Occipital lobe (tissue), 2 donors: Measurements from ENCODE around the gene PPP2R5D. TPM values are rescaled to one million over a fixed set of nuclear protein-coding genes. Genes with fewer than 3 reads are reported as not detected.
A peak's percentile ranks its signal among the peaks of the same experiment; 100 is the strongest.
"Not testable (repeated sequence)": the region's sequence is repeated elsewhere in the genome, so short reads cannot be mapped to it uniquely, and the experiment has no call there.

ENCODE experiments used
- DNase-seq: peaks from one replicate; lab custom pipeline; 2025; lab: John Stamatoyannopoulos, UW
- total RNA-seq: library from RNA; depleted of rRNA; stranded (reverse); fragments of >200 nt; gene quantifications from one replicate; pipeline ENCODE4 v1.2.3, GENCODE V29; 2014

The PPP2R5D gene
- total RNA-seq, 1 donor from 2014 or later = 33.2 TPM

GRCh38 chr6:43026365-43026764, 42.0 kb downstream of the PPP2R5D start:
- DNase-seq = no peak

GRCh38 chr6:43029120-43029519, 44.8 kb downstream of the PPP2R5D start:
- no peak for DNase-seq

- DNase-seq = no peak
Observed at GRCh38 chr6:43032326-43032725, 48.0 kb downstream of the PPP2R5D start.

GRCh38 chr6:43033496-43034189, 49.3 kb downstream of the PPP2R5D start:
- no peak for DNase-seq

GRCh38 chr6:43034190-43034525, 49.8 kb downstream of the PPP2R5D start:
- DNase-seq = no peak

GRCh38 chr6:43035495-43036194, 51.3 kb downstream of the PPP2R5D start:
- no peak for DNase-seq

GRCh38 chr6:43036712-43037111, 52.3 kb downstream of the PPP2R5D start:
- DNase-seq = no peak

- DNase-seq = no peak
Observed at GRCh38 chr6:43037197-43037596, 52.8 kb downstream of the PPP2R5D start.

- no peak for DNase-seq
Observed at GRCh38 chr6:43037706-43038105, 53.3 kb downstream of the PPP2R5D start.

- no peak for DNase-seq
Observed at GRCh38 chr6:43038727-43039126, 54.4 kb downstream of the PPP2R5D start.

- DNase-seq = no peak
Observed at GRCh38 chr6:43040542-43041257, 56.3 kb downstream of the PPP2R5D start.

GRCh38 chr6:43041475-43041874, 57.1 kb downstream of the PPP2R5D start:
- DNase-seq = not testable (repeated sequence)

- DNase-seq = no peak
Observed at GRCh38 chr6:43043310-43043709, 58.9 kb downstream of the PPP2R5D start.

GRCh38 chr6:43045371-43045930, 61.1 kb downstream of the PPP2R5D start:
- DNase-seq = no peak

GRCh38 chr6:43047998-43048397, 63.6 kb downstream of the PPP2R5D start:
- DNase-seq = no peak

GRCh38 chr6:43050981-43051380, 66.6 kb downstream of the PPP2R5D start:
- DNase-seq = no peak

GRCh38 chr6:43052225-43052841, 68.0 kb downstream of the PPP2R5D start:
- DNase-seq = no peak

- DNase-seq = no peak
Observed at GRCh38 chr6:43052842-43053544, 68.6 kb downstream of the PPP2R5D start.

- DNase-seq = peak; percentile 76
Observed at GRCh38 chr6:43053545-43054205, 69.3 kb downstream of the PPP2R5D start, which contains the start of gene CUL7. TSS of gene CUL7 (minus strand) at chr6:43053851. CDS start at chr6:43052788, 1,063 bp downstream.

- no peak for DNase-seq
Observed at GRCh38 chr6:43054206-43054943, 70.0 kb downstream of the PPP2R5D start.
